ENCODE measurements around the gene TJP2.

Gene TJP2

DNA sequence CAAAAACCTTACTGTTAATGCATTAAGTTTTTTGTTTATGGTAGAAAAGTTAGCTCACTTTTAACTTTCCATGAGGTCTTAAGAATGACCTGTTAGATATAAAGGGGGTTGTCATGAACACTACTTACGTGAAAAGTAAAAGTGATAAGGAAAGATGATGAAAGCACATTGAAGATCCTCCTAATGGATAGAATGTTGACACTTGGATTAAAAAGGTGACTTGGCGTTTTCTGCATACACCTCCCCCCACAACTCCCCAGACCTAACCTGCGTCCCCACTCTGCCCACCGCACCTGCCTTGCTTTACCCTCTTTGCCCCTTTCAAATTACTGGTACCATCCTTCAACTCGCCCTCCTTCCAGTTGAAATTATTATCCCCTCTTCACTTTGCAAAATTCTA, 32.0 kb downstream of the TJP2 start:
- DNase-seq, result no peak
- Histone ChIP-seq H3K27me3 (no peaks in the 10 kb centered on the region), H3K9me3 (no peaks in the 10 kb centered on the region), H3K4me3 (no peak overlapping the region), H3K36me3 (no peaks in the 10 kb centered on the region), H3K27ac (no peak overlapping the region), H3K4me1 (peaks cover 0 to 16% (median 5%) of the 10 kb centered on the region in 4 donors)
- TF ChIP-seq, protein P1, sequence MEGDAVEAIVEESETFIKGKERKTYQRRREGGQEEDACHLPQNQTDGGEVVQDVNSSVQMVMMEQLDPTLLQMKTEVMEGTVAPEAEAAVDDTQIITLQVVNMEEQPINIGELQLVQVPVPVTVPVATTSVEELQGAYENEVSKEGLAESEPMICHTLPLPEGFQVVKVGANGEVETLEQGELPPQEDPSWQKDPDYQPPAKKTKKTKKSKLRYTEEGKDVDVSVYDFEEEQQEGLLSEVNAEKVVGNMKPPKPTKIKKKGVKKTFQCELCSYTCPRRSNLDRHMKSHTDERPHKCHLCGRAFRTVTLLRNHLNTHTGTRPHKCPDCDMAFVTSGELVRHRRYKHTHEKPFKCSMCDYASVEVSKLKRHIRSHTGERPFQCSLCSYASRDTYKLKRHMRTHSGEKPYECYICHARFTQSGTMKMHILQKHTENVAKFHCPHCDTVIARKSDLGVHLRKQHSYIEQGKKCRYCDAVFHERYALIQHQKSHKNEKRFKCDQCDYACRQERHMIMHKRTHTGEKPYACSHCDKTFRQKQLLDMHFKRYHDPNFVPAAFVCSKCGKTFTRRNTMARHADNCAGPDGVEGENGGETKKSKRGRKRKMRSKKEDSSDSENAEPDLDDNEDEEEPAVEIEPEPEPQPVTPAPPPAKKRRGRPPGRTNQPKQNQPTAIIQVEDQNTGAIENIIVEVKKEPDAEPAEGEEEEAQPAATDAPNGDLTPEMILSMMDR (IDR thresholded peaks at IDR 0.05), result no peak
- intact Hi-C loops (cut with DNase I; ENCODE audit: low total_unique reads), result no loop called here

DNA sequence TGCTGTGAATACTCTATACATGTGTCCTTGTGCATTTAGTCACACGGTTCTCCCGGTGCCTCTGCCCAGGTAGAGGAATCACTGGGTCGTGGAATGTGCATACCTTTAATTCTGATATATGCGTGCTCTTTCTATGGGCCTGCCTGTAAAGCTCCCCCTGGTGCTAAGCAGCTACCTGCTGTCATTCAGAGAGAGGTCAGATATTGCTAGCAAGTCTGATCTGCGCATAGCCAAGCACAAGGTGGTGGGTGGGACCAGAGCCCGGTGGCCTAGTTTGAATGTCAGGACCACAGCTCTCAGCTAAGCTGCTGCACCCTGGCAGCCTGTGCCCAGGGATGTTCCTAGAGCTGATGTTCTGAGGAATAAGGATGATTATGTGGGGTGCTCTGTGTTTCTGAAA, 33.4 kb downstream of the TJP2 start:
- Histone ChIP-seq H3K4me3 (no peak overlapping the region), H3K27me3 (no peaks in the 10 kb centered on the region), H3K4me1 (peaks cover 0 to 30% (median 5%) of the 10 kb centered on the region in 4 donors), H3K36me3 (no peaks in the 10 kb centered on the region), H3K9me3 (no peaks in the 10 kb centered on the region), H3K27ac (no peak overlapping the region)
- TF ChIP-seq, protein P1 (IDR thresholded peaks at IDR 0.05), result no peak
- DNase-seq, result no peak
- intact Hi-C loops (cut with DNase I; ENCODE audit: low total_unique reads), result no loop called here

DNA sequence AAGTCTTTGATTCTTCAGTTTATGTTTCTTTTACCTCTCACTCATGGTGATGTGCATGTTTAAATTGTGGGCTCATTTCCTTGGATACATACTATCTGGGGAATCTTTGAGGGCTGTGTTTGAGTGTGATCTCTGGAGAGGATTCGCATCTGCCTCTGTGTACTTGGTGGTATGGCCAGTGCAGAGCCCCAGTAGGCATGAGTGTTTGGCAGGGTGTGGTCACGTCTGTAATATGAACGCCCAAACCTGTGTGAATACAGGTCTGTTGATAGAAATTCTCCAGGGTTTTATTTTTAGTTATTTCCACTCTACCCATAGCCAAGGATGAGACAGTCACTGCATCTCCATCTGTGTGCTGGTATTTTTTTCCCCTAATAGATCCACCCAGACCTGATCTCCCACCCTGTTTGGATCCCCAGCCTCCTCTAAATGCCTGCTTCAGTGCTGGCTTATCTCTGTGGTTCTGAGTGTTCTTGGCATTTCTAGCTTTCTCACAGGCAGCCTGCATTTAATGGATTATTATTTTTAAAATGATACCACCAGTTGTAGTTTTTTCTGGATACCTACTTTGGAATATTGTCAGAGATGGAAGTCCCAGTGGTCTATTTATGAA, 37.5 kb downstream of the TJP2 start:
- DNase-seq, result no peak
- intact Hi-C loops (cut with DNase I; ENCODE audit: low total_unique reads), result no loop called here
- no peak overlapping the region for H3K4me3 ChIP-seq
- peaks cover 0 to 4% (median 4%) of the 10 kb centered on the region in 3 donors for H3K36me3 ChIP-seq
- H3K4me1 ChIP-seq, result peaks cover 0 to 21% (median 4%) of the 10 kb centered on the region in 4 donors
- no peak overlapping the region for H3K27ac ChIP-seq
- TF ChIP-seq, protein P1 (IDR thresholded peaks at IDR 0.05), result no peak
- no peaks in the 10 kb centered on the region for H3K27me3 ChIP-seq
- no peaks in the 10 kb centered on the region for H3K9me3 ChIP-seq

GRCh38 chr9:69213647-69214046, 39.6 kb downstream of the TJP2 start:
- no peaks in the 10 kb centered on the region for H3K27me3 ChIP-seq
- no peaks in the 10 kb centered on the region for H3K9me3 ChIP-seq
- TF ChIP-seq, protein P1 (IDR thresholded peaks at IDR 0.05), result no peak
- intact Hi-C loops (cut with DNase I; ENCODE audit: low total_unique reads), result no loop called here
- no peak for DNase-seq
- H3K4me1 ChIP-seq, result peaks cover 0 to 21% (median 4%) of the 10 kb centered on the region in 4 donors
- H3K36me3 ChIP-seq, result peaks cover 0 to 24% (median 23%) of the 10 kb centered on the region in 3 donors
- no peak overlapping the region for H3K27ac ChIP-seq
- H3K4me3 ChIP-seq, result no peak overlapping the region

GRCh38 chr9:69214939-69215338, 40.9 kb downstream of the TJP2 start:
- Histone ChIP-seq H3K4me3 (no peak overlapping the region), H3K27ac (no peak overlapping the region), H3K27me3 (no peaks in the 10 kb centered on the region), H3K4me1 (peaks cover 0 to 21% (median 4%) of the 10 kb centered on the region in 4 donors), H3K9me3 (no peaks in the 10 kb centered on the region), H3K36me3 (peaks cover 11 to 36% (median 35%) of the 10 kb centered on the region in 3 donors)
- intact Hi-C loops (cut with DNase I; ENCODE audit: low total_unique reads), result no loop called here
- no peak for DNase-seq
- TF ChIP-seq, protein P1 (IDR thresholded peaks at IDR 0.05), result no peak

Data from tibial artery (tissue), 4 donors.